Trophoblast cell (in vitro differentiated cells and primary cell): Measurements from ENCODE around the gene TUBB4A.

ENCODE experiments used
- DNase-seq, 2 donors: peaks; one replicate each; pipeline ENCODE4 v3.0.0-alpha.2; 2016
- H2AFZ ChIP-seq: 2 replicates; pipeline ENCODE4 v1.6.1; 2013; ENCODE audit warnings: low read length, moderate library complexity, mild to moderate bottlenecking; ENCODE audit not compliant: insufficient read depth, poor library complexity
- H2AK5ac ChIP-seq: 2 replicates; pipeline ENCODE4 v1.6.1; 2013; ENCODE audit warnings: mild to moderate bottlenecking, low read length
- H2BK120ac ChIP-seq: 2 replicates; pipeline ENCODE4 v1.6.1; 2013; ENCODE audit warnings: low read length, mild to moderate bottlenecking, moderate library complexity; ENCODE audit not compliant: insufficient read depth, poor library complexity
- H2BK12ac ChIP-seq: 2 replicates; pipeline ENCODE4 v1.6.1; 2013; ENCODE audit warnings: mild to moderate bottlenecking, low read length, moderate library complexity
- H2BK5ac ChIP-seq: 2 replicates; pipeline ENCODE4 v1.6.1; 2013; ENCODE audit warnings: low read length, low read depth, moderate library complexity, mild to moderate bottlenecking; ENCODE audit not compliant: poor library complexity
- H3K14ac ChIP-seq: 2 replicates; pipeline ENCODE4 v1.6.1; 2013; ENCODE audit warnings: mild to moderate bottlenecking, low read length
- H3K18ac ChIP-seq: 2 replicates; pipeline ENCODE4 v1.6.1; 2013; ENCODE audit warnings: mild to moderate bottlenecking, low read length
- H3K23ac ChIP-seq: 2 replicates; pipeline ENCODE4 v1.6.1; 2013; ENCODE audit warnings: low read length
- H3K27ac ChIP-seq: 2 replicates; pipeline ENCODE4 v1.5.1; 2013; ENCODE audit warnings: low read depth, mild to moderate bottlenecking, inconsistent platforms, low read length, moderate library complexity
- H3K27me3 ChIP-seq: 2 replicates; pipeline ENCODE4 v1.6.1; 2013; ENCODE audit warnings: inconsistent platforms, mild to moderate bottlenecking, low read length, moderate library complexity; ENCODE audit not compliant: insufficient read depth
- H3K36me3 ChIP-seq, 2 experiments: 1 replicate in 1 of 2; 2 replicates in 1 of 2; pipeline ENCODE4 v1.6.1; 2013; ENCODE audit warnings: low read length in 2 of 2, mild to moderate bottlenecking in 2 of 2, moderate library complexity in 1 of 2; ENCODE audit not compliant: insufficient read depth in 2 of 2, control insufficient read depth in 1 of 2
- H3K4ac ChIP-seq: 2 replicates; pipeline ENCODE4 v1.6.1; 2013; ENCODE audit warnings: low read depth, mild to moderate bottlenecking, low read length, moderate library complexity
- H3K4me1 ChIP-seq, 2 experiments: 1 replicate in 1 of 2; 2 replicates in 1 of 2; pipeline ENCODE4 v1.6.1; 2013; ENCODE audit warnings: low read length in 2 of 2, mild to moderate bottlenecking in 2 of 2, moderate library complexity in 1 of 2; ENCODE audit not compliant: insufficient read depth in 2 of 2, control insufficient read depth in 1 of 2
- H3K4me2 ChIP-seq: 2 replicates; pipeline ENCODE4 v1.6.1; 2013; ENCODE audit warnings: inconsistent platforms, mild to moderate bottlenecking, low read length, moderate library complexity
- H3K4me3 ChIP-seq: 2 replicates; pipeline ENCODE4 v1.5.1; 2013; ENCODE audit warnings: mild to moderate bottlenecking, low read depth, low read length, inconsistent platforms
- H3K79me1 ChIP-seq: one replicate; pipeline ENCODE4 v1.6.1; 2013; ENCODE audit warnings: low read length
- H3K79me2 ChIP-seq: 2 replicates; pipeline ENCODE4 v1.6.1; 2013; ENCODE audit warnings: low read length, mild to moderate bottlenecking; ENCODE audit not compliant: control insufficient read depth, insufficient read depth, poor library complexity
- H3K9ac ChIP-seq: 2 replicates; pipeline ENCODE4 v1.6.1; 2013; ENCODE audit warnings: mild to moderate bottlenecking, low read length
- H3K9me3 ChIP-seq: 2 replicates; pipeline ENCODE4 v1.6.1; 2013; ENCODE audit warnings: low read depth, mild to moderate bottlenecking, control low read depth, inconsistent platforms, low read length; ENCODE audit not compliant: insufficient read depth
- H4K12ac ChIP-seq: 2 replicates; pipeline ENCODE4 v1.6.1; 2013; ENCODE audit warnings: low read depth, mild to moderate bottlenecking, low read length, moderate library complexity
- H4K8ac ChIP-seq: 2 replicates; pipeline ENCODE4 v1.6.1; 2013; ENCODE audit warnings: low read depth, mild to moderate bottlenecking, low read length, moderate library complexity
- H4K91ac ChIP-seq: one replicate; pipeline ENCODE4 v1.6.1; 2013; ENCODE audit warnings: low read depth, mild to moderate bottlenecking, low read length, moderate library complexity
- WGBS: extraction: QIAGEN DNeasy Blood & Tissue Kit; methylation state at CpG from one replicate; pipeline ENCODE4 v1.1.7; 2013; ENCODE audit warnings: missing lambda C conversion rate; ENCODE audit not compliant: insufficient read length, insufficient coverage; ENCODE audit errors: extremely low coverage; 5-methylcytosine and 5-hydroxymethylcytosine counted together

TUBB4A gene

GRCh38 chr19:6453951-6454565 is 48.1 kb downstream of the TUBB4A start:
- Histone ChIP-seq H3K14ac (no peak overlapping the region), H2BK5ac (no peak overlapping the region), H3K4me1 (peaks cover 3 to 5% of the 10 kb centered on the region in 2 experiments), H2BK120ac (no peak overlapping the region), H2AK5ac (no peak overlapping the region), H3K4me3 (no peak overlapping the region), H3K4me2 (no peak overlapping the region), H3K4ac (no peak overlapping the region), H3K18ac (no peak overlapping the region), H3K79me2 (peaks cover under 1% of the 10 kb centered on the region), H3K36me3 (peaks cover 15% of the 10 kb centered on the region in 2 experiments), H4K12ac (no peak overlapping the region), H4K91ac (no peak overlapping the region), H3K79me1 (no peaks in the 10 kb centered on the region), H2AFZ (no peak overlapping the region), H3K23ac (no peak overlapping the region), H4K8ac (no peak overlapping the region), H3K27me3 (no peaks in the 10 kb centered on the region), H3K9ac (no peak overlapping the region), H3K9me3 (peaks cover 9% of the 10 kb centered on the region), H3K27ac (no peak overlapping the region), H2BK12ac (no peak overlapping the region)
- no CpG with 5 or more reads among the region's 11 CpGs for WGBS
- DNase-seq: no peak

- no peak overlapping the region for H2BK12ac ChIP-seq
- H2BK120ac ChIP-seq: no peak overlapping the region
- H3K79me1 ChIP-seq: no peaks in the 10 kb centered on the region
- H2AK5ac ChIP-seq: no peak overlapping the region
- no peaks in the 10 kb centered on the region for H3K79me2 ChIP-seq
- no peak overlapping the region for H3K18ac ChIP-seq
- H3K36me3 ChIP-seq: peaks cover 15% of the 10 kb centered on the region in 2 experiments
- no peak overlapping the region for H2AFZ ChIP-seq
- H3K23ac ChIP-seq: no peak overlapping the region
- WGBS: no CpG with 5 or more reads among the region's 2 CpGs
- H3K27ac ChIP-seq: no peak overlapping the region
- H4K91ac ChIP-seq: no peak overlapping the region
- H2BK5ac ChIP-seq: no peak overlapping the region
- peaks cover 9% of the 10 kb centered on the region for H3K9me3 ChIP-seq
- no peaks in the 10 kb centered on the region for H3K4me1 ChIP-seq
- H3K4me3 ChIP-seq: no peak overlapping the region
- no peak for DNase-seq
- H4K12ac ChIP-seq: no peak overlapping the region
- H3K4ac ChIP-seq: no peak overlapping the region
- no peak overlapping the region for H3K9ac ChIP-seq
- no peak overlapping the region for H3K4me2 ChIP-seq
- H4K8ac ChIP-seq: no peak overlapping the region
- no peaks in the 10 kb centered on the region for H3K27me3 ChIP-seq
- H3K14ac ChIP-seq: no peak overlapping the region
Observed at GRCh38 chr19:6452899-6453298, 49.2 kb downstream of the TUBB4A start.

GRCh38 chr19:6452223-6452614 is 49.9 kb downstream of the TUBB4A start:
- no peak overlapping the region for H2BK12ac ChIP-seq
- no peak overlapping the region for H3K4ac ChIP-seq
- no CpG with 5 or more reads among the region's 19 CpGs for WGBS
- H2AFZ ChIP-seq: no peak overlapping the region
- H3K27ac ChIP-seq: no peak overlapping the region
- no peak overlapping the region for H3K9ac ChIP-seq
- H3K79me2 ChIP-seq: no peaks in the 10 kb centered on the region
- peaks cover 15% of the 10 kb centered on the region in 2 experiments for H3K36me3 ChIP-seq
- H3K27me3 ChIP-seq: no peaks in the 10 kb centered on the region
- peaks cover 9% of the 10 kb centered on the region for H3K9me3 ChIP-seq
- H4K8ac ChIP-seq: no peak overlapping the region
- H2BK120ac ChIP-seq: no peak overlapping the region
- no peak overlapping the region for H3K23ac ChIP-seq
- H3K4me3 ChIP-seq: no peak overlapping the region
- no peaks in the 10 kb centered on the region for H3K79me1 ChIP-seq
- H3K14ac ChIP-seq: no peak overlapping the region
- H2BK5ac ChIP-seq: no peak overlapping the region
- DNase-seq: no peak
- H3K4me2 ChIP-seq: no peak overlapping the region
- H3K18ac ChIP-seq: no peak overlapping the region
- no peak overlapping the region for H2AK5ac ChIP-seq
- no peaks in the 10 kb centered on the region for H3K4me1 ChIP-seq
- H4K12ac ChIP-seq: no peak overlapping the region
- H4K91ac ChIP-seq: no peak overlapping the region

- Histone ChIP-seq H2BK12ac (no peak overlapping the region), H4K8ac (no peak overlapping the region), H3K79me2 (no peaks in the 10 kb centered on the region), H3K27ac (no peak overlapping the region), H3K14ac (no peak overlapping the region), H3K4me3 (no peak overlapping the region), H3K9me3 (peaks cover 9% of the 10 kb centered on the region), H2BK5ac (no peak overlapping the region), H3K4ac (no peak overlapping the region), H3K79me1 (no peaks in the 10 kb centered on the region), H4K91ac (no peak overlapping the region), H4K12ac (no peak overlapping the region), H3K27me3 (no peaks in the 10 kb centered on the region), H3K36me3 (peaks cover 15% of the 10 kb centered on the region in 2 experiments), H3K23ac (no peak overlapping the region), H3K9ac (no peak overlapping the region), H3K4me1 (no peaks in the 10 kb centered on the region), H3K4me2 (no peak overlapping the region), H2AK5ac (no peak overlapping the region), H2AFZ (no peak overlapping the region), H2BK120ac (no peak overlapping the region), H3K18ac (no peak overlapping the region)
- WGBS: no CpG with 5 or more reads among the region's 7 CpGs
- no peak for DNase-seq
Observed at GRCh38 chr19:6451583-6452222, 50.4 kb downstream of the TUBB4A start.
